Measurements from ENCODE around the gene TMPRSS6. TPM values are rescaled to one million over a fixed set of nuclear protein-coding genes. Genes with fewer than 3 reads are reported as not detected.
"Not testable (repeated sequence)": the region's sequence is repeated elsewhere in the genome, so short reads cannot be mapped to it uniquely, and the experiment has no call there.

Gene TMPRSS6
- total RNA-seq, 1 donor from 2014 or later, result 2.1 TPM

GRCh38 chr22:37077802-37078448 is 31.6 kb downstream of the TMPRSS6 start:
- Histone ChIP-seq H3K27ac (no peak overlapping the region), H3K4me1 (peaks cover 11% of the 10 kb centered on the region), H3K4me3 (no peak overlapping the region), H3K27me3 (peaks cover 22% of the 10 kb centered on the region), H3K9me3 (no peaks in the 10 kb centered on the region), H3K36me3 (no peaks in the 10 kb centered on the region)
- ATAC-seq (peak; percentile 73), DNase-seq (peak; percentile 86)
- TF ChIP-seq, protein P1, sequence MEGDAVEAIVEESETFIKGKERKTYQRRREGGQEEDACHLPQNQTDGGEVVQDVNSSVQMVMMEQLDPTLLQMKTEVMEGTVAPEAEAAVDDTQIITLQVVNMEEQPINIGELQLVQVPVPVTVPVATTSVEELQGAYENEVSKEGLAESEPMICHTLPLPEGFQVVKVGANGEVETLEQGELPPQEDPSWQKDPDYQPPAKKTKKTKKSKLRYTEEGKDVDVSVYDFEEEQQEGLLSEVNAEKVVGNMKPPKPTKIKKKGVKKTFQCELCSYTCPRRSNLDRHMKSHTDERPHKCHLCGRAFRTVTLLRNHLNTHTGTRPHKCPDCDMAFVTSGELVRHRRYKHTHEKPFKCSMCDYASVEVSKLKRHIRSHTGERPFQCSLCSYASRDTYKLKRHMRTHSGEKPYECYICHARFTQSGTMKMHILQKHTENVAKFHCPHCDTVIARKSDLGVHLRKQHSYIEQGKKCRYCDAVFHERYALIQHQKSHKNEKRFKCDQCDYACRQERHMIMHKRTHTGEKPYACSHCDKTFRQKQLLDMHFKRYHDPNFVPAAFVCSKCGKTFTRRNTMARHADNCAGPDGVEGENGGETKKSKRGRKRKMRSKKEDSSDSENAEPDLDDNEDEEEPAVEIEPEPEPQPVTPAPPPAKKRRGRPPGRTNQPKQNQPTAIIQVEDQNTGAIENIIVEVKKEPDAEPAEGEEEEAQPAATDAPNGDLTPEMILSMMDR (IDR thresholded peaks at IDR 0.05), result peak; percentile 98
- intact Hi-C loops (cut with DNase I), result loop anchor here (5.0 kb wide), 1 partner anchor 119 kb away; no protein-coding TSS in a partner anchor

- Histone ChIP-seq H3K4me3 (no peak overlapping the region), H3K4me1 (peaks cover 11% of the 10 kb centered on the region), H3K36me3 (no peaks in the 10 kb centered on the region), H3K27me3 (peaks cover 22% of the 10 kb centered on the region), H3K9me3 (no peaks in the 10 kb centered on the region), H3K27ac (no peak overlapping the region)
- TF ChIP-seq, protein P1 (IDR thresholded peaks at IDR 0.05), result no peak
- ATAC-seq (no peak), DNase-seq (no peak)
- intact Hi-C loops (cut with DNase I), result loop anchor here (5.0 kb wide), 1 partner anchor 121 kb away; no protein-coding TSS in a partner anchor
Observed at GRCh38 chr22:37075822-37076433, 33.6 kb downstream of the TMPRSS6 start.

GRCh38 chr22:37075046-37075445 is 34.5 kb downstream of the TMPRSS6 start:
- H3K9me3 ChIP-seq, result no peaks in the 10 kb centered on the region
- TF ChIP-seq, protein P1 (IDR thresholded peaks at IDR 0.05), result no peak
- ATAC-seq (no peak), DNase-seq (no peak)
- no peaks in the 10 kb centered on the region for H3K36me3 ChIP-seq
- H3K27me3 ChIP-seq, result peaks cover 28% of the 10 kb centered on the region
- intact Hi-C loops (cut with DNase I), result loop anchor here (5.0 kb wide), 1 partner anchor 122 kb away; no protein-coding TSS in a partner anchor
- H3K4me3 ChIP-seq, result no peak overlapping the region
- peaks cover 11% of the 10 kb centered on the region for H3K4me1 ChIP-seq
- H3K27ac ChIP-seq, result no peak overlapping the region

- DNase-seq, result no peak
- Histone ChIP-seq H3K9me3 (no peaks in the 10 kb centered on the region), H3K4me1 (peaks cover 6% of the 10 kb centered on the region), H3K27ac (no peak overlapping the region), H3K4me3 (no peak overlapping the region), H3K36me3 (no peaks in the 10 kb centered on the region), H3K27me3 (peaks cover 33% of the 10 kb centered on the region)
- ATAC-seq, result no peak
- intact Hi-C loops (cut with DNase I), result no loop called here
- TF ChIP-seq, protein P1 (IDR thresholded peaks at IDR 0.05), result no peak
Observed at GRCh38 chr22:37074537-37074936, 35.0 kb downstream of the TMPRSS6 start.

DNA sequence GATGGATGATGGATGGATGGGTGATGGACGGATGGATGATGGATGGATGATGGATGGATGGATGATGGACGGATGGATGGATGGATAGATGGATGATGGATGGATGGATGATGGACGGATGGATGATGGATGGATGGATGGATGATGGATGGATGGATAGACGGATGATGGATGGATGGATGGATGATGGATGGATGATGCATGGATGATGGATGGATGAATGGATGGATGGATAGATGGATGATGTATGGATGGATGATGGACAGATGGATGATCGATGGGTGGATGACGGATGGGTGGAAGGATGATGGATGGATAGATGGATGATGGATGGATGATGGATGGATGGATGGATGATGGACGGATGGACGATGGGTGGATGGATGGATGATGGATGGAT is 36.8 kb downstream of the TMPRSS6 start:
- ATAC-seq (no peak), DNase-seq (no peak)
- H3K27ac ChIP-seq, result no peak overlapping the region
- H3K27me3 ChIP-seq, result peaks cover 45% of the 10 kb centered on the region
- no peaks in the 10 kb centered on the region for H3K4me1 ChIP-seq
- TF ChIP-seq, protein P1 (IDR thresholded peaks at IDR 0.05), result no peak
- H3K9me3 ChIP-seq, result no peaks in the 10 kb centered on the region
- intact Hi-C loops (cut with DNase I), result no loop called here
- H3K36me3 ChIP-seq, result no peaks in the 10 kb centered on the region
- no peak overlapping the region for H3K4me3 ChIP-seq

GRCh38 chr22:37071850-37072592 is 37.5 kb downstream of the TMPRSS6 start:
- H3K36me3 ChIP-seq; ATAC-seq; H3K4me3 ChIP-seq; H3K9me3 ChIP-seq; DNase-seq; H3K4me1 ChIP-seq; intact Hi-C loops (cut with DNase I); H3K27ac ChIP-seq: not testable (repeated sequence)
- peaks cover 45% of the 10 kb centered on the region for H3K27me3 ChIP-seq

All from upper lobe of right lung (tissue), 1 donor.